IMR-90 (cell line): ENCODE measurements around the gene PRELID1. TPM values are rescaled to one million over a fixed set of nuclear protein-coding genes. Genes with fewer than 3 reads are reported as not detected.
A peak's percentile ranks its signal among the peaks of the same experiment; 100 is the strongest.

ENCODE experiments used
- ATAC-seq: fragments of 200-7000 bp; cut with Tn5 transposase; 2 replicates; pipeline ENCODE4 v1.9.1; 2020; ENCODE audit warnings: low read depth, mild to moderate bottlenecking, moderate library complexity
- BruUV-seq: library from RNA; stranded (reverse); fragments of 400-500 nt; replicated peaks from 2 replicates; lab custom pipeline; 2021; lab: Mats Ljungman, UMichigan
- CTCF ChIA-PET: fragments of 300-600 bp; formaldehyde crosslinking; extraction: SDS; loops from one replicate; lab custom pipeline; 2021; ENCODE audit warnings: antibody characterized with exemption; lab: Yijun Ruan, JAX
- POLR2A ChIA-PET: fragments of 300-600 bp; sonication (Branson Sonifier 250); formaldehyde crosslinking; loops from one replicate; lab custom pipeline; 2022; ENCODE audit warnings: antibody characterized with exemption; ENCODE audit not compliant: unreplicated experiment; lab: Charles Lee
- DNase-seq: peaks from one replicate; pipeline ENCODE4 v3.0.0; 2013
- H2AFZ ChIP-seq: replicated peaks from 2 replicates; pipeline ENCODE3; 2013; ENCODE audit warnings: low read length, mild to moderate bottlenecking; ENCODE audit not compliant: poor library complexity
- H2AK5ac ChIP-seq: 2 replicates; pipeline ENCODE4 v1.6.1; 2013; ENCODE audit warnings: low read depth, low read length, inconsistent platforms
- H2AK9ac ChIP-seq: replicated peaks from 2 replicates; pipeline ENCODE3; 2013; ENCODE audit warnings: mild to moderate bottlenecking, low read depth, low read length, moderate library complexity; ENCODE audit not compliant: poor library complexity
- H2BK120ac ChIP-seq: 2 replicates; pipeline ENCODE4 v1.6.1; 2013; ENCODE audit warnings: low read depth, low read length, inconsistent platforms
- H2BK15ac ChIP-seq: 3 replicates; pipeline ENCODE4 v1.6.1; 2013; ENCODE audit warnings: low read depth, low read length, inconsistent platforms
- H2BK20ac ChIP-seq: 2 replicates; pipeline ENCODE4 v1.6.1; 2013; ENCODE audit warnings: low read depth, mild to moderate bottlenecking, inconsistent platforms, low read length, moderate library complexity
- H2BK5ac ChIP-seq: 2 replicates; pipeline ENCODE4 v1.6.1; 2013; ENCODE audit warnings: mild to moderate bottlenecking, low read depth, low read length, inconsistent platforms; ENCODE audit not compliant: poor library complexity, severe bottlenecking
- H3K14ac ChIP-seq: replicated peaks from 2 replicates; pipeline ENCODE4 v1.6.1; 2013; ENCODE audit warnings: low read depth, low read length, inconsistent platforms
- H3K18ac ChIP-seq: 2 replicates; pipeline ENCODE4 v1.6.1; 2013; ENCODE audit warnings: low read depth, low read length, control low read depth
- H3K23ac ChIP-seq: 2 replicates; pipeline ENCODE4 v1.6.1; 2013; ENCODE audit warnings: low read depth, low read length, inconsistent platforms
- H3K27ac ChIP-seq: 2 replicates; pipeline ENCODE4 v1.5.1; 2013; ENCODE audit warnings: mild to moderate bottlenecking, control low read depth, low read length; ENCODE audit not compliant: insufficient read depth
- H3K27me3 ChIP-seq: 2 replicates; pipeline ENCODE4 v1.6.1; 2013; ENCODE audit warnings: low read length; ENCODE audit not compliant: control insufficient read depth, insufficient read depth
- H3K36me3 ChIP-seq: 2 replicates; pipeline ENCODE4 v1.6.1; 2013; ENCODE audit warnings: low read length, mixed read lengths; ENCODE audit not compliant: control insufficient read depth, insufficient read depth
- H3K4ac ChIP-seq: 2 replicates; pipeline ENCODE4 v1.6.1; 2013; ENCODE audit warnings: low read depth, low read length, inconsistent platforms
- H3K4me1 ChIP-seq: 2 replicates; pipeline ENCODE4 v1.6.1; 2013; ENCODE audit warnings: low read length, mixed read lengths; ENCODE audit not compliant: control insufficient read depth, insufficient read depth
- H3K4me2 ChIP-seq: 2 replicates; pipeline ENCODE4 v1.6.1; 2013; ENCODE audit warnings: low read depth, mild to moderate bottlenecking, control low read depth, low read length, moderate library complexity
- H3K4me3 ChIP-seq: 2 replicates; pipeline ENCODE4 v1.5.1; 2013; ENCODE audit warnings: low read depth, mild to moderate bottlenecking, control low read depth, low read length, moderate library complexity; ENCODE audit not compliant: insufficient read depth
- H3K56ac ChIP-seq: 2 replicates; pipeline ENCODE4 v1.6.1; 2013; ENCODE audit warnings: low read length, inconsistent platforms; ENCODE audit not compliant: insufficient read depth; ENCODE audit errors: extremely low read depth
- H3K79me1 ChIP-seq, 2 experiments: 2 replicates each; pipeline ENCODE4 v1.6.1; 2013; ENCODE audit warnings: low read length in 2 of 2, inconsistent platforms in 1 of 2, low read depth in 1 of 2
- H3K9ac ChIP-seq: 2 replicates; pipeline ENCODE4 v1.6.1; 2013; ENCODE audit warnings: low read depth, low read length, control low read depth
- H3K9me1 ChIP-seq: 2 replicates; pipeline ENCODE4 v1.6.1; 2013; ENCODE audit warnings: low read length, inconsistent platforms; ENCODE audit not compliant: insufficient read depth
- H3K9me3 ChIP-seq: 2 replicates; pipeline ENCODE4 v1.6.1; 2013; ENCODE audit warnings: low read length; ENCODE audit not compliant: control insufficient read depth, insufficient read depth
- H4K20me1 ChIP-seq: 2 replicates; pipeline ENCODE4 v1.6.1; 2013; ENCODE audit warnings: low read length, inconsistent platforms; ENCODE audit not compliant: insufficient read depth
- H4K5ac ChIP-seq: 2 replicates; pipeline ENCODE4 v1.6.1; 2013; ENCODE audit warnings: mild to moderate bottlenecking, low read depth, low read length, control low read depth
- H4K8ac ChIP-seq, 2 experiments: 2 replicates each; pipeline ENCODE4 v1.6.1; 2013; ENCODE audit warnings: low read depth in 2 of 2, low read length in 2 of 2, control low read depth in 1 of 2, inconsistent platforms in 1 of 2
- H4K91ac ChIP-seq: 2 replicates; pipeline ENCODE4 v1.6.1; 2013; ENCODE audit warnings: low read depth, low read length, inconsistent platforms; ENCODE audit not compliant: insufficient read depth
- CHD1 ChIP-seq: IDR thresholded peaks from 2 replicates; pipeline ENCODE4 v1.6.1; 2012; ENCODE audit warnings: low read depth, low read length, improper control_type of control experiment
- MAZ ChIP-seq: IDR thresholded peaks from 2 replicates; pipeline ENCODE4 v1.6.1; 2012; ENCODE audit warnings: low read depth, mild to moderate bottlenecking, low read length, improper control_type of control experiment, moderate library complexity, borderline replicate concordance
- WGBS, 2 experiments: methylation state at CpG; one replicate each; pipeline versions ENCODE4 v1.1.5 to v1.1.7; 2013; ENCODE audit warnings: missing lambda C conversion rate in 2 of 2; ENCODE audit not compliant: insufficient read length in 1 of 2; ENCODE audit errors: extremely low coverage in 2 of 2; 5-methylcytosine and 5-hydroxymethylcytosine counted together
- dilution Hi-C: fragments of 300-500 bp; cut with HindIII; formaldehyde crosslinking; loops from one replicate; pipeline ENCODE4 v1.14.3; 2018; ENCODE audit warnings: low sequenced_read_pairs; ENCODE audit not compliant: unreplicated experiment
- in situ Hi-C: fragments of 300-500 bp; cut with MboI; formaldehyde crosslinking; loops from 3 replicates; pipeline ENCODE4 v1.14.3; 2019; ENCODE audit warnings: low sequenced_read_pairs, inconsistent platforms, mixed read lengths
- intact Hi-C: fragments of 100-400 bp; cut with micrococcal nuclease; formaldehyde crosslinking; loops from 2 replicates; pipeline ENCODE4 v1.10.0; 2022
- polyA plus RNA-seq, 3 experiments: library from polyadenylated mRNA; depleted of rRNA; stranded (reverse); fragments of >200 nt; gene quantifications; 2 replicates each; pipeline ENCODE4 v1.2.3, GENCODE V29; 2012; ENCODE audit warnings: low replicate concordance in 1 of 3
- total RNA-seq: library from RNA; depleted of rRNA; stranded (reverse); fragments of >200 nt; gene quantifications from 2 replicates; pipeline ENCODE4 v1.2.3, GENCODE V29; 2012
- TF ChIP-seq, protein P1 (sequence below): fragments of 150-350 bp; IDR thresholded peaks from 2 replicates; pipeline ENCODE4 v1.6.1; 2017; ENCODE audit warnings: mild to moderate bottlenecking, antibody characterized with exemption, low read length, low read depth

Gene PRELID1
- total and polyA plus RNA-seq, 2 of the 4 experiments (the other 2 are of a cell fraction) = 116 to 239 TPM

DNA sequence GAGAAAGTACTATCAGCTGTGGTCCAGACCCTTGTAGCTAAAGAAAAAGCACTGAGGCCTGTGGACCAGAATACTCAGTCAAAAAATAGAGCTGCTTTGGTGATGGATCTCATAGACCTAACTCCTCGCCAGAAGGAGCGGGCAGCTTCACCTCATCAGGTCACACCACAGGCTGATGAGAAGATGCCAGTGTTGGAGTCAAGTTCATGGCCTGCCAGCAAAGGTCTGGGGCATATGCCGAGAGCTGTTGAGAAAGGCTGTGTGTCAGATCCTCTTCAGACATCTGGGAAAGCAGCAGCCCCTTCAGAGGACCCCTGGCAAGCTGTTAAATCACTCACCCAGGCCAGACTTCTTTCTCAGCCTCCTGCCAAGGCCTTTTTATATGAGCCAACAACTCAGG lies 9.0 kb upstream of the PRELID1 start:
- Histone ChIP-seq H3K9me3 (no peaks in the 10 kb centered on the region), H3K14ac (no peak overlapping the region), H3K79me1 (peaks cover 5 to 21% of the 10 kb centered on the region in 2 experiments; a peak in 3 of 4 replicates), H3K4me1 (peaks cover under 1% of the 10 kb centered on the region; the same call in 1 of the 2 replicates), H3K9ac (no peak overlapping the region), H3K4ac (no peak overlapping the region), H4K20me1 (no peaks in the 10 kb centered on the region), H2BK20ac (no peak overlapping the region), H2AFZ (no peak overlapping the region), H3K4me2 (no peak overlapping the region), H2AK9ac (no peak overlapping the region), H4K91ac (no peak overlapping the region), H3K56ac (no peak overlapping the region), H3K9me1 (no peaks in the 10 kb centered on the region), H3K4me3 (no peak overlapping the region), H4K5ac (no peak overlapping the region), H4K8ac (no peak overlapping the region), H3K27me3 (no peaks in the 10 kb centered on the region), H2BK15ac (no peak overlapping the region), H3K23ac (no peak overlapping the region), H3K18ac (no peak overlapping the region), H3K36me3 (peaks cover 48% of the 10 kb centered on the region), H2AK5ac (no peak overlapping the region), H3K27ac (no peak overlapping the region), H2BK120ac (no peak overlapping the region), H2BK5ac (no peak overlapping the region)
- DNase-seq (no peak), ATAC-seq (no peak)
- in situ Hi-C loops = no loop called here
- dilution Hi-C loops = no loop called here
- TSS peak; percentile 23 for BruUV-seq
- intact Hi-C loops = no loop called here
- no CpG with 5 or more reads among the region's 3 CpGs for WGBS, 2 experiments
- CTCF ChIA-PET = no interaction called here
- POLR2A ChIA-PET = no interaction called here
- TF ChIP-seq, protein P1, sequence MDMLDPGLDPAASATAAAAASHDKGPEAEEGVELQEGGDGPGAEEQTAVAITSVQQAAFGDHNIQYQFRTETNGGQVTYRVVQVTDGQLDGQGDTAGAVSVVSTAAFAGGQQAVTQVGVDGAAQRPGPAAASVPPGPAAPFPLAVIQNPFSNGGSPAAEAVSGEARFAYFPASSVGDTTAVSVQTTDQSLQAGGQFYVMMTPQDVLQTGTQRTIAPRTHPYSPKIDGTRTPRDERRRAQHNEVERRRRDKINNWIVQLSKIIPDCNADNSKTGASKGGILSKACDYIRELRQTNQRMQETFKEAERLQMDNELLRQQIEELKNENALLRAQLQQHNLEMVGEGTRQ = no peak
- TF ChIP-seq CHD1 = no peak
- TF ChIP-seq MAZ = no peak
